ENCODE measurements around the gene GPC5. TPM values are rescaled to one million over a fixed set of nuclear protein-coding genes. Genes with fewer than 3 reads are reported as not detected.
A peak's percentile ranks its signal among the peaks of the same experiment; 100 is the strongest.

Gene GPC5
- total RNA-seq, 1 donor from 2014 or later = 2.5 TPM

DNA sequence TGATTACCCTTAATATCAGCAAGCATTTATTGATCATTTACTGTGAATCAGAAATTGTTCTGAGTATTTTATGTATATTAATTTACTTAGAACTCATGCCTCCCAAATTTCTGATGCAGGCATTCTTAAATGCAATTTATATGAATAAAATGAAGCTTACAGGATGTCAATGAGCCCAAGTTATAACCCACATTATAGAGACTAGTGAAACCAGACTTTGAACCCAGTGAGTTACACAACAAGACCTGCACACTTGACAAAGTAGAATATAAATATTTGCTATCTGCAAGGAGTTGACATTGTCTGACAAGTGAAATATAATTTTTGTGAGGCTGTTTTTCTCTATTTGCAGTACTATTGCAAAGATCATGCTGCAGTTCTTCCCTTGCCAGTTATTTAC, 656.0 kb downstream of the GPC5 start:
- Mint-ChIP-seq H3K4me1 (peaks cover 12% of the 10 kb centered on the region), H3K27ac (no peak overlapping the region), H3K9me3 (peaks cover 13% of the 10 kb centered on the region), H3K4me3 (no peak overlapping the region), H3K36me3 (peaks cover 3% of the 10 kb centered on the region), H3K27me3 (ENCODE audit: low read depth) (no peaks in the 10 kb centered on the region)
- TF ChIP-seq, protein P1, sequence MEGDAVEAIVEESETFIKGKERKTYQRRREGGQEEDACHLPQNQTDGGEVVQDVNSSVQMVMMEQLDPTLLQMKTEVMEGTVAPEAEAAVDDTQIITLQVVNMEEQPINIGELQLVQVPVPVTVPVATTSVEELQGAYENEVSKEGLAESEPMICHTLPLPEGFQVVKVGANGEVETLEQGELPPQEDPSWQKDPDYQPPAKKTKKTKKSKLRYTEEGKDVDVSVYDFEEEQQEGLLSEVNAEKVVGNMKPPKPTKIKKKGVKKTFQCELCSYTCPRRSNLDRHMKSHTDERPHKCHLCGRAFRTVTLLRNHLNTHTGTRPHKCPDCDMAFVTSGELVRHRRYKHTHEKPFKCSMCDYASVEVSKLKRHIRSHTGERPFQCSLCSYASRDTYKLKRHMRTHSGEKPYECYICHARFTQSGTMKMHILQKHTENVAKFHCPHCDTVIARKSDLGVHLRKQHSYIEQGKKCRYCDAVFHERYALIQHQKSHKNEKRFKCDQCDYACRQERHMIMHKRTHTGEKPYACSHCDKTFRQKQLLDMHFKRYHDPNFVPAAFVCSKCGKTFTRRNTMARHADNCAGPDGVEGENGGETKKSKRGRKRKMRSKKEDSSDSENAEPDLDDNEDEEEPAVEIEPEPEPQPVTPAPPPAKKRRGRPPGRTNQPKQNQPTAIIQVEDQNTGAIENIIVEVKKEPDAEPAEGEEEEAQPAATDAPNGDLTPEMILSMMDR (IDR thresholded peaks at IDR 0.05; ENCODE audit: unreplicated experiment) = no peak
- no peak for DNase-seq (ENCODE audit: low spot score in 2 of 2, unreplicated experiment in 2 of 2)

DNA sequence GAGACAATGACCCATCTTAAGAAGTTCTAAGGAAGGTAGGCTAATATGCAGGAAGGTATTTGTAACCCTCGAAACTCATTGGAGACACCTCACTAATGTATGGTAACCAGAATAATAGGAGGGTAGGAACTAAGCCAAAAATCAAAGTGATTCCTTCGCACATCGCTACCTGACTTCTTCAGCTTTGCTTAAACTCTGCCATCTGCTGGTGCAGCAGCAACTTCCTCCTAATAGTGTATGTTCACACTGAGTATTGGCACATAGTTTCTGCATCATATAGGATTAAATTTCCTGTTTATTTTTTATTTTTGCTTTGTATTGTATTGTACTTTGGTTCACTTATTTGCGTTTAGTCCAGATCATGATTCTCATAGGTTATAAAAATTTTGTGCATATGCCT, 676.2 kb downstream of the GPC5 start:
- DNase-seq (ENCODE audit: low spot score in 2 of 2, unreplicated experiment in 2 of 2) = no peak
- no peaks in the 10 kb centered on the region for H3K36me3 Mint-ChIP-seq
- no peaks in the 10 kb centered on the region for H3K9me3 Mint-ChIP-seq
- H3K27ac Mint-ChIP-seq = no peak overlapping the region
- no peaks in the 10 kb centered on the region for H3K4me1 Mint-ChIP-seq
- TF ChIP-seq, protein P1 (IDR thresholded peaks at IDR 0.05; ENCODE audit: unreplicated experiment) = no peak
- H3K4me3 Mint-ChIP-seq = no peak overlapping the region
- peaks cover 2% of the 10 kb centered on the region for H3K27me3 Mint-ChIP-seq (ENCODE audit: low read depth)

DNA sequence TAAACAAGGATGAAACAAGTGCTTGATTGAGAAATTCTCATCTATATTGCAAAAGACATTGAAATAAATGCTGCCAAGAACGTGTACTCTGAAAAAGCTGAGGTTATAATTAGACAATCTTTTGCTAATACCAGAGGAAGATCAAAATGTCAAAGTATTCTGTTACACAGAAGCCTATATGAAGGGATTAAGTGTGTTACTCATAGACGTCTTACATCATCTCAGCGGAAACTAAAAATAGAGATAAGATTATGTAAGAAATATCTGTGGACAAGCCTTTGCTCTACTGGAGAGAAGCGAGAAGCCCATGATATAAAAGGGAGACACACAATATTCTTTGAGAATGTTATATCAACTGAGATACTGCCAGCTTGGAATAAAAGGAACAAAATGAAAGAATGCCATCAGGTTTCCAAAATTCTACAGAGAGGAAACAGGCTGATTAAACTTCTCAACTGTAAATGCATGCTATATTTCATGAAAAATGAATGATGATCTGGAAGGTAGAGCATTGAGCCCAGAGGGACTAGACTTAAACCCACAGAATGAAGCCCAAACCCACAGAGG, 699.0 kb downstream of the GPC5 start:
- Mint-ChIP-seq H3K27ac (no peak overlapping the region), H3K27me3 (ENCODE audit: low read depth) (no peaks in the 10 kb centered on the region), H3K9me3 (peaks cover 36% of the 10 kb centered on the region), H3K36me3 (no peaks in the 10 kb centered on the region), H3K4me3 (no peak overlapping the region), H3K4me1 (peaks cover 15% of the 10 kb centered on the region)
- TF ChIP-seq, protein P1 (IDR thresholded peaks at IDR 0.05; ENCODE audit: unreplicated experiment) = no peak
- DNase-seq (ENCODE audit: low spot score in 2 of 2, unreplicated experiment in 2 of 2) = no peak

DNA sequence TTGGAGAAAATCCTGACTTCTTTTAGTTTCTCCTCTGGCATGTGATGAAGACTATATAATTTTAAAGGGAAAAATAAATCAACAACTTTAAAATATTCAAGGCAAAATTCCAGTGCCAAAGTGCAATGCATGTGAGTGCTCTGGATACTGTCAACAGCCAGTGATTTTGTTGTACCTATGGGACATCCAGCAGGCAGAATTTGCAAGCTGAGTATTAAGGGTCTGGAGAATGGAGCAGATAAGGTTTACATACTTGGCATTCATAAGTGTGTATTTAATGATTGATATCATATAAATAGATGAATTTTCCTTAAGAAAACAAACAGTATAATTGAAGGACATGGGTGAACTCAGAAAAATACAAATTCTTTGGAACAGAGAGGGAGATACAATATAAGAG, 703.4 kb downstream of the GPC5 start:
- Mint-ChIP-seq H3K4me1 (peaks cover 42% of the 10 kb centered on the region), H3K27ac (peak overlapping the region; percentile 77), H3K9me3 (peaks cover 25% of the 10 kb centered on the region), H3K27me3 (ENCODE audit: low read depth) (no peaks in the 10 kb centered on the region), H3K4me3 (no peak overlapping the region), H3K36me3 (no peaks in the 10 kb centered on the region)
- no peak for DNase-seq (ENCODE audit: low spot score in 2 of 2, unreplicated experiment in 2 of 2)
- TF ChIP-seq, protein P1 (IDR thresholded peaks at IDR 0.05; ENCODE audit: unreplicated experiment) = no peak

DNA sequence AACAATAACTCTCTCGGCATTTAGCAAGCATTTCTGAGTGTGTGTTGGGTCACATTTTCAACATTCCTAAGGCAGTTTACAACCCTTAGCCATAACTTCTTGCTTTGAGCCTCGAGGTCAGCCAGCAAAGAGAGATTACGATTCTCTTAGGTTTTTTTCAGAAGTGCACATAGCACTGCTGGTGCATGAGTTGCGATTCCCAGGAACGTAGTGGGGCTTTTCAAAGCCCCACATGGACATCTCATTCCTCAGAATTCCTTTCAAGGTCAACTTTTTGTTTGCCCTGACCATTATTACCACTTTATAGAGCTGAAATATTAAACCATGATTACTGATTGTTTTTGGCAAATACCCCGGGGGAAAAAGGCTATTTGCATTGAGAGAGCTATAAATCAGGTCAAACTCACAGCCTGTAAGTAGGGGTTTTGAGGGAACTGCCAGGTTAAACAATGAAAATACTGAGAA, 705.3 kb downstream of the GPC5 start:
- H3K36me3 Mint-ChIP-seq = no peaks in the 10 kb centered on the region
- DNase-seq (ENCODE audit: low spot score in 2 of 2, unreplicated experiment in 2 of 2) = no peak
- TF ChIP-seq, protein P1 (IDR thresholded peaks at IDR 0.05; ENCODE audit: unreplicated experiment) = no peak
- H3K4me1 Mint-ChIP-seq = peaks cover 46% of the 10 kb centered on the region
- H3K4me3 Mint-ChIP-seq = peak overlapping the region; percentile 16
- peaks cover 8% of the 10 kb centered on the region for H3K9me3 Mint-ChIP-seq
- no peaks in the 10 kb centered on the region for H3K27me3 Mint-ChIP-seq (ENCODE audit: low read depth)
- H3K27ac Mint-ChIP-seq = peak overlapping the region; percentile 87
